ENCODE data around the gene SLC38A6.

Gene SLC38A6

GRCh38 chr14:61101803-61102548, 120.9 kb downstream of the SLC38A6 start:
- H3K9me2 ChIP-seq (replicated peaks; ENCODE audit: low read depth, low read length): 0 out of 2 replicates have a peak, but pooled peaks cover 3% of the 10 kb centered on the region
- H3K4me3 ChIP-seq (ENCODE audit: low read length, poor library complexity, severe bottlenecking): no peak overlapping the region
- H3K27me3 ChIP-seq (ENCODE audit: insufficient read depth, low read length, poor library complexity, severe bottlenecking): no peaks in the 10 kb centered on the region
- H4K20me1 ChIP-seq (ENCODE audit: insufficient read depth, low read length, poor library complexity, severe bottlenecking): no peaks in the 10 kb centered on the region
- no peaks in the 10 kb centered on the region for H3K36me3 ChIP-seq (ENCODE audit: insufficient read depth, low read length)
- H3K9me3 ChIP-seq (ENCODE audit: insufficient read depth, low read depth, low read length): no peaks in the 10 kb centered on the region
- no peaks in the 10 kb centered on the region for H3K79me2 ChIP-seq (ENCODE audit: insufficient read depth, low read length)
- no peak overlapping the region for H3K4me2 ChIP-seq (ENCODE audit: low read depth, low read length, poor library complexity, severe bottlenecking)
- TF ChIP-seq CTCF (conservative IDR thresholded peaks at IDR 0.05; ENCODE audit: low read length): no peak
- TF ChIP-seq EZH2phosphoT487 (IDR thresholded peaks at IDR 0.05; ENCODE audit: borderline replicate concordance): no peak
- no peaks in the 10 kb centered on the region for H3F3A ChIP-seq (ENCODE audit: low read depth)
- H3K9ac ChIP-seq (ENCODE audit: low read depth, low read length, poor library complexity, severe bottlenecking): no peak overlapping the region
- no peak overlapping the region for H2AFZ ChIP-seq (ENCODE audit: low read length)
- H3K4me1 ChIP-seq (ENCODE audit: insufficient read depth, low read length, poor library complexity, severe bottlenecking): peaks cover 8% of the 10 kb centered on the region

Measured in Loucy (cell line).